Naive thymus-derived CD8-positive, alpha-beta T cell (primary cell): ENCODE results near the gene MROH7. TPM values are rescaled to one million over a fixed set of nuclear protein-coding genes. Genes with fewer than 3 reads are reported as not detected.

ENCODE experiments used
- ATAC-seq, 2 donors: fragments of 150-1000 bp; cut with Tn5 transposase in 1 of 2; sonication (Bioruptor Pico), chemical (Tn5 transposase) in 1 of 2; 1 replicate in 1 of 2; 2 replicates in 1 of 2; pipeline ENCODE4 v1.10.0; 2021; ENCODE audit warnings: mild to moderate bottlenecking in 2 of 2, moderate library complexity in 2 of 2
- POLR2A ChIA-PET: fragments of 350-600 bp; sonication (Branson Sonifier 250); formaldehyde crosslinking; loops from one replicate; lab custom pipeline; 2021; ENCODE audit warnings: antibody characterized with exemption; lab: Charles Lee
- DNase-seq, 10 donors: peaks; one replicate each; pipeline versions ENCODE4 v3.0.0 to v3.0.0-alpha.2; 2020 to 2022
- H3K27ac Mint-ChIP-seq, 10 donors: one replicate each; pipeline ENCODE4 v1.8.0; 2020 to 2022; ENCODE audit warnings: mild to moderate bottlenecking in 10 of 10, mixed read lengths in 10 of 10, moderate library complexity in 4 of 10, inconsistent platforms in 1 of 10
- H3K27me3 Mint-ChIP-seq, 5 donors: one replicate each; pipeline ENCODE4 v1.8.0; 2021 to 2022; ENCODE audit warnings: mixed read lengths in 5 of 5
- H3K36me3 Mint-ChIP-seq, 3 donors: one replicate each; pipeline ENCODE4 v1.8.0; 2020 to 2022; ENCODE audit warnings: mixed read lengths in 3 of 3, mild to moderate bottlenecking in 2 of 3, inconsistent platforms in 1 of 3
- H3K4me1 Mint-ChIP-seq, 4 donors: one replicate each; pipeline ENCODE4 v1.8.0; 2021 to 2022; ENCODE audit warnings: mixed read lengths in 4 of 4
- H3K4me3 Mint-ChIP-seq, 10 donors: one replicate each; pipeline ENCODE4 v1.8.0; 2020 to 2022; ENCODE audit warnings: mild to moderate bottlenecking in 10 of 10, mixed read lengths in 10 of 10, moderate library complexity in 6 of 10, inconsistent platforms in 1 of 10
- H3K9me3 Mint-ChIP-seq, 9 donors: one replicate each; pipeline ENCODE4 v1.8.0; 2020 to 2022; ENCODE audit warnings: mixed read lengths in 9 of 9, mild to moderate bottlenecking in 3 of 9, inconsistent platforms in 1 of 9, moderate library complexity in 1 of 9
- polyA plus RNA-seq, 3 donors: library from polyadenylated mRNA; unstranded; fragments of 300-500 nt; fragmentation: Illumina TruSeq; gene quantifications; one replicate each; pipeline ENCODE4 v1.2.3, GENCODE V29; 2021
- total RNA-seq, 8 experiments: library from RNA in 2 of 8; stranded (reverse) in 2 of 8; gene quantifications; one replicate each; pipeline ENCODE4 v1.2.3 and lab custom pipeline; 2021 to 2026

MROH7 gene
- total RNA-seq (under 1 TPM in 1 of 2 experiments, not detected in 1; 0.18 TPM), polyA plus RNA-seq (not detected), total RNA-seq (lab: John Stamatoyannopoulos, UW) (0 to 0.14 (median 0) reads per million in 6 experiments)

GRCh38 chr1:54640863-54641836, at the start of gene MROH7:
TSS of gene MROH7 (plus strand) at chr1:54641786. CDS start at chr1:54652927, 11,141 bp downstream.
- no peak for DNase-seq
- H3K36me3 Mint-ChIP-seq = peaks cover 0 to 8% (median 0%) of the 10 kb centered on the region in 3 donors
- peaks cover 0 to 30% (median 11%) of the 10 kb centered on the region in 9 donors for H3K9me3 Mint-ChIP-seq
- H3K4me3 Mint-ChIP-seq = no peak within 1 kb of the TSS
- no peaks in the 10 kb centered on the region for H3K4me1 Mint-ChIP-seq
- H3K27me3 Mint-ChIP-seq = peaks cover 0 to 5% (median under 1%) of the 10 kb centered on the region in 5 donors
- POLR2A ChIA-PET = no interaction called here
- ATAC-seq = no peak
- no peak within 1 kb of the TSS for H3K27ac Mint-ChIP-seq

- DNase-seq = peak in 1 of 10 donors; percentile 30
- Mint-ChIP-seq H3K27ac (no peak overlapping the region), H3K4me3 (no peak overlapping the region), H3K36me3 (no peaks in the 10 kb centered on the region), H3K9me3 (no peaks in the 10 kb centered on the region), H3K27me3 (no peaks in the 10 kb centered on the region), H3K4me1 (peaks cover 1 to 7% (median 2%) of the 10 kb centered on the region in 4 donors)
- POLR2A ChIA-PET = no interaction called here
- no peak for ATAC-seq
Observed at GRCh38 chr1:54593571-54594160, 47.9 kb upstream of the MROH7 start.

- no peaks in the 10 kb centered on the region for H3K27me3 Mint-ChIP-seq
Observed at GRCh38 chr1:54594463-54594862, 47.1 kb upstream of the MROH7 start.

GRCh38 chr1:54595956-54596498, 45.6 kb upstream of the MROH7 start:
- H3K27me3 Mint-ChIP-seq = no peaks in the 10 kb centered on the region
- ATAC-seq = no peak
- H3K4me1 Mint-ChIP-seq = peaks cover 0 to 5% (median 0%) of the 10 kb centered on the region in 4 donors
- peak overlapping the region in 2 of 10 donors; percentile 45 to 62 for H3K27ac Mint-ChIP-seq
- POLR2A ChIA-PET = no interaction called here
- H3K9me3 Mint-ChIP-seq = no peaks in the 10 kb centered on the region
- H3K4me3 Mint-ChIP-seq = no peak overlapping the region
- H3K36me3 Mint-ChIP-seq = no peaks in the 10 kb centered on the region
- DNase-seq = no peak

More at GRCh38 chr1:54594463-54594862, 47.1 kb upstream of the MROH7 start:
- Mint-ChIP-seq H3K36me3 (no peaks in the 10 kb centered on the region), H3K4me3 (no peak overlapping the region), H3K9me3 (no peaks in the 10 kb centered on the region), H3K27ac (no peak overlapping the region), H3K4me1 (peaks cover 0 to 6% (median 0%) of the 10 kb centered on the region in 4 donors)
- ATAC-seq (no peak), DNase-seq (peak in 1 of 10 donors; percentile 27)
- POLR2A ChIA-PET = no interaction called here

- ATAC-seq (no peak), DNase-seq (no peak)
- Mint-ChIP-seq H3K9me3 (no peaks in the 10 kb centered on the region), H3K36me3 (no peaks in the 10 kb centered on the region), H3K4me3 (no peak overlapping the region), H3K27me3 (no peaks in the 10 kb centered on the region), H3K4me1 (peaks cover 0 to 4% (median 0%) of the 10 kb centered on the region in 4 donors), H3K27ac (no peak overlapping the region)
- POLR2A ChIA-PET = no interaction called here
Observed at GRCh38 chr1:54596756-54597155, 44.8 kb upstream of the MROH7 start.

- ATAC-seq = no peak
- POLR2A ChIA-PET = no interaction called here
- H3K4me3 Mint-ChIP-seq = no peak overlapping the region
- no peaks in the 10 kb centered on the region for H3K9me3 Mint-ChIP-seq
- H3K4me1 Mint-ChIP-seq = peaks cover 0 to 3% (median 0%) of the 10 kb centered on the region in 4 donors
- peak overlapping the region in 2 of 10 donors; percentile 7 to 56 for H3K27ac Mint-ChIP-seq
- H3K36me3 Mint-ChIP-seq = no peaks in the 10 kb centered on the region
- no peaks in the 10 kb centered on the region for H3K27me3 Mint-ChIP-seq
- no peak for DNase-seq
Observed at GRCh38 chr1:54597455-54598030, 44.0 kb upstream of the MROH7 start.

- no peak for DNase-seq
- POLR2A ChIA-PET = no interaction called here
- Mint-ChIP-seq H3K9me3 (no peaks in the 10 kb centered on the region), H3K36me3 (no peaks in the 10 kb centered on the region), H3K27ac (no peak overlapping the region), H3K27me3 (no peaks in the 10 kb centered on the region), H3K4me3 (no peak overlapping the region), H3K4me1 (peaks cover 4 to 7% (median 5%) of the 10 kb centered on the region in 4 donors)
- ATAC-seq = no peak
Observed at GRCh38 chr1:54599211-54599823, 42.3 kb upstream of the MROH7 start.

GRCh38 chr1:54600947-54601721, 40.5 kb upstream of the MROH7 start:
- Mint-ChIP-seq H3K27ac (peak overlapping the region in 1 of 10 donors; percentile 67), H3K27me3 (no peaks in the 10 kb centered on the region), H3K9me3 (no peaks in the 10 kb centered on the region), H3K36me3 (no peaks in the 10 kb centered on the region), H3K4me1 (peaks cover 15 to 25% (median 16%) of the 10 kb centered on the region in 4 donors), H3K4me3 (no peak overlapping the region)
- no peak for DNase-seq
- POLR2A ChIA-PET = no interaction called here
- no peak for ATAC-seq

- H3K36me3 Mint-ChIP-seq = no peaks in the 10 kb centered on the region
- H3K27ac Mint-ChIP-seq = no peak overlapping the region
- H3K4me3 Mint-ChIP-seq = no peak overlapping the region
- no peaks in the 10 kb centered on the region for H3K27me3 Mint-ChIP-seq
- H3K9me3 Mint-ChIP-seq = no peaks in the 10 kb centered on the region
- peaks cover 15 to 26% (median 16%) of the 10 kb centered on the region in 4 donors for H3K4me1 Mint-ChIP-seq
- DNase-seq = peak in 1 of 10 donors; percentile 57
- ATAC-seq = no peak
- POLR2A ChIA-PET = no interaction called here
Observed at GRCh38 chr1:54601730-54602129, 39.9 kb upstream of the MROH7 start.

GRCh38 chr1:54602554-54602953, 39.0 kb upstream of the MROH7 start:
- DNase-seq (no peak), ATAC-seq (no peak)
- H3K9me3 Mint-ChIP-seq = no peaks in the 10 kb centered on the region
- peak overlapping the region in 2 of 10 donors; percentile 52 to 57 for H3K27ac Mint-ChIP-seq
- no peaks in the 10 kb centered on the region for H3K27me3 Mint-ChIP-seq
- H3K4me1 Mint-ChIP-seq = peaks cover 15 to 26% (median 16%) of the 10 kb centered on the region in 4 donors
- POLR2A ChIA-PET = no interaction called here
- no peaks in the 10 kb centered on the region for H3K36me3 Mint-ChIP-seq
- H3K4me3 Mint-ChIP-seq = no peak overlapping the region

- Mint-ChIP-seq H3K27ac (peak overlapping the region in 2 of 10 donors; percentile 52 to 67), H3K9me3 (no peaks in the 10 kb centered on the region), H3K4me1 (peaks cover 12 to 26% (median 16%) of the 10 kb centered on the region in 4 donors), H3K27me3 (no peaks in the 10 kb centered on the region), H3K4me3 (no peak overlapping the region), H3K36me3 (no peaks in the 10 kb centered on the region)
- DNase-seq (no peak), ATAC-seq (no peak)
- POLR2A ChIA-PET = no interaction called here
Observed at GRCh38 chr1:54603241-54603640, 38.3 kb upstream of the MROH7 start.
